Stimulated activated CD4-positive, alpha-beta T cell treated with anti-CD3 and anti-CD28 coated beads, Interleukin-15, amount 100 ng/mL, for 1 hour (primary cell): ENCODE data around the gene ANKRD44.

Source experiments
- DNase-seq, 2 donors: peaks; one replicate each; pipeline ENCODE4 v3.0.0-alpha.2; 2020; ENCODE audit warnings: low read depth in 1 of 2, low spot score in 1 of 2

The ANKRD44 gene

DNA sequence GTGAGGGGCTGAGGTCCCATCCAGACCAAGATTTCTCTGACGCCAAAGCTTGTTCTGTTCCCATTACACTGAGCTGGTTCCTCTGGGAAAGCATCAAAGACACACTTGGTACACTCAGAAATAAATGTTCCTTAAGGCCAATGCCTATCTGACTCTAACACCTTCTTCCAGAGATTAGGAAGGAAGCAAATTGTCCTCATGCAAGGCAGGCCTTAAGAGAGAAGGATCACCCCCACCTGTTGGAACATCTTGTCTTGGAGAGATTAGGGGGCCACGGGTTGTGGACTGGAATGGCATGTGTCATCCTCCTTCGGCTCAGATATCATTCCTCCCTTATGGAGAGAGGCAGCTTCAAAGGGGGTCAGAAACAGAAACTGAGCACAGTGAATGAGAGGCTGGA is 100.2 kb downstream of the ANKRD44 start:
- no peak for DNase-seq

GRCh38 chr2:197209742-197210408 is 100.7 kb downstream of the ANKRD44 start:
- peak in 1 of 2 donors; percentile 15 for DNase-seq

- no peak for DNase-seq
Observed at GRCh38 chr2:197209246-197209645, 101.3 kb downstream of the ANKRD44 start.

DNA sequence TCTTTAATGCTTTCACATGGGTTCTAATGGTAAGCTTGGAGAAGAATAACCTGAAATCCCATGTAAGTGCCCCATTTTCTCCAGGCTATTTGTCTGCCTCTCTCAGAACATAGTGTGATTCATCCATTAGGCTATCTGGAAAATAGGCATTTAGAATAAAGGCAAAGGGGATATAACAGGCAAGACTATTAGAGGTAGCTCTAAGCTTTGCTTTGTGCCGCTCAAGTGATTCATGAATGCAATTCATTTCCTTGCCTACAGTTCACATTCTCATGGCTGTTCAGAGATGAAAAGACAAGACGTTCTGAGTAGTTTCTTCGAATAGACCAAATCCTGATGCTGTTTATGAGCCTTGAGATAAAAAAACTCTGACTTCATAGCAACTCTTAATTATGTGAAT is 101.7 kb downstream of the ANKRD44 start:
- DNase-seq: no peak

GRCh38 chr2:197208024-197208423 is 102.6 kb downstream of the ANKRD44 start:
- DNase-seq: no peak

DNA sequence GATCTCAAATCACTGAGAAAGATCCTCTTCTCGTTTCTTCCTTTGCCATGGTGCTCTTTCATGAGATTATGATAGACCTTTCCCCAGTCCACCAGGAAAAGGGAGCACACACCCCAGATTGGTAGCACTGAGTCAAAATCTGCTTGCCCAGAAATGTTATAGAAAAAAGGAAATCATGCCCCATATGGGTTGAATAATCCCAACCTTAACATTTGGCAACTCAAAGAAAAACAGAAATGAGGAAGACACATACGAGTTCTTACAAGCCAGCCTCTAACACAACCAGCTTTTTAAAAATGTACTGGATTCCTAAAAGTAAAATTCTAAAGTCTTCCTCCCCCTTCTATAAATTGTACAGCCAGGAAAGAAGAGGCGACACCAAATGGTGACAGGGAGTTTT is 103.0 kb downstream of the ANKRD44 start:
- no peak for DNase-seq

DNA sequence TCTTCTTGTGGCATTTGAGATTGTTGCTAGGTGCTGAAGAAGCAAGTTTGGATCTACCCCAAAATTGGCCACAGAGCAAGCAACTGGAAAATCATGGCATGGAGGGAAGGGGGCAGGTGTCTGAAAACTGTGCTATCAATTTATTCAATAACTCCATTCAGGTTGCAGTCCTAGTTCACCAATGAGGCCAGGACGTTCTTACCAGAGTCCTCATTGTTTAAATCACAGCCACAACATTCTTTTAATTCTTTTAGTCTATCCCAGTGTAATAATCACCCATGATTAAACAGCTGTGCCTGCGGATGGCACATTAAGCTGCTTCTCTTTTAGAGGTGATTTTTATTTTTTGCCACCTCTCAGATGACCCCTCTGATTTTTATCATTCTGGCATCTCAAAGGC is 103.5 kb downstream of the ANKRD44 start:
- DNase-seq: no peak

GRCh38 chr2:197205585-197206215 is 104.9 kb downstream of the ANKRD44 start:
- DNase-seq: peak in 1 of 2 donors; percentile 29

- DNase-seq: no peak
Observed at GRCh38 chr2:197204519-197205250, 105.9 kb downstream of the ANKRD44 start.

- DNase-seq: no peak
Observed at GRCh38 chr2:197201874-197202273, 108.7 kb downstream of the ANKRD44 start.

DNA sequence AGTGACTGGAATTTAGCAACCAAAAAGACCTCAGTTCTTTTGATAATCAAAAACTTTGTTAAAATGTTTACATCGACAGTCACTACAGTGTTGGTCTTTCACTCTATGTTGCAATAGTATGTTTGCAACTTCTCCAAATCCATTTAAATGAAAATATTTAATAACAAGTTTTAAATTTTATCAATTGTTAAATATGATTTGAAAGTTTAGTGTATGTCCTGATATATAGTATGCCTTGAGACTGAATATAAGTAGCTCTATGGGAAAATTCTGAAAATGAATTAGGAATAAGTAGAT is 109.9 kb downstream of the ANKRD44 start:
- no peak for DNase-seq

GRCh38 chr2:197200051-197200761 is 110.4 kb downstream of the ANKRD44 start:
- no peak for DNase-seq

GRCh38 chr2:197198890-197199289 is 111.7 kb downstream of the ANKRD44 start:
- peak; percentile 50 to 73 for DNase-seq

GRCh38 chr2:197197895-197198311 is 112.7 kb downstream of the ANKRD44 start:
- DNase-seq: no peak

- no peak for DNase-seq
Observed at GRCh38 chr2:197196541-197197180, 113.9 kb downstream of the ANKRD44 start.

- no peak for DNase-seq
Observed at GRCh38 chr2:197195518-197195917, 115.1 kb downstream of the ANKRD44 start.

GRCh38 chr2:197191940-197192322 is 118.6 kb downstream of the ANKRD44 start:
- no peak for DNase-seq

DNA sequence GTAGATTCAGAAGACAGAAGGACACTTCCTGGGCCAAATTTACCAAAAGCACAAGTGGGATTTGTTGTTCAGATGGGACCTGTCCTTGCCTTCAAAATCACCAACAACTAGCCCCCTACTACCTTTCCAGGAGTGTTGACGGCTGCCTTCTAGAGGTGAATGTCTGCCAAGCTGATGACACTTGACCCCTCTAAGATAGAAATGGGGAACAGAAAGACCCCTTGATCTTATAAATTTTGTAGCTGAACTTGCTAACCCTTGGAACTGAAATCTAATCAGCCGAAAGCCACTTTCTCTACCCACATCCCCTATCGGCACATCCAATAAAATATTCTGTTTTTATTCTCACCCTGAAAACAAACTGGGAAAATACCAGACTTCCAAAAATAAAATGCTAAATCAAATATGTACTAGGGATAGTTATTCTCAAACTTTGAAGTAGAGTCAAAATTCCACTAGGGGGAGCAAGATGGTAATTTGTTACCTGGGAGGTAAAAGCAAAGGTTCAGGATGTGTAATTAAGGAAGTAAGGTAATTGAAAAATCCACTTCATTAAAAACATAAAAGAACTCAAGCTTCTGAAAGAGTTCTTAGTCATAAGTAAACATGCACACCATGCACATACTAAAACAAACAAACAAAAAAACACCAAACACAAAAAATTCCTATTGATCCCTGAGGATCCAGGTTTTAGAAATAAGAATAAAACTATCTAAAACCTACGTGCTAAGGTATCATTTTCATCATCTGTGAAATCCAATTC is 119.2 kb downstream of the ANKRD44 start:
- no peak for DNase-seq

DNA sequence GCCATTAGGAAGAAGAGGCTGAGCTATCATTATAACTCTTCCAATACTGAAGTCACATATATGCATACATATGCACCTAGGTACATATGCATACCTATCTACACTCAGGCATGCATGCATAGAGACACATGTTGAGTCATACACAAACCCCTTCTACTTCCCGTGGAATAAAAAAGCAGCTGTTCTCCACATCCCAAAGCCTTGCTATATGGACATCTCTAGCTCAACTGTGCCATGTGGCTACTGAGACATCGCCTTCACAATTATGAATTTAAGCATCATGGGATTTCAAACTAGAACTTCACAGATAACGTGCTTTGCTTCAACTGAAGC is 120.5 kb downstream of the ANKRD44 start:
- DNase-seq: no peak

DNA sequence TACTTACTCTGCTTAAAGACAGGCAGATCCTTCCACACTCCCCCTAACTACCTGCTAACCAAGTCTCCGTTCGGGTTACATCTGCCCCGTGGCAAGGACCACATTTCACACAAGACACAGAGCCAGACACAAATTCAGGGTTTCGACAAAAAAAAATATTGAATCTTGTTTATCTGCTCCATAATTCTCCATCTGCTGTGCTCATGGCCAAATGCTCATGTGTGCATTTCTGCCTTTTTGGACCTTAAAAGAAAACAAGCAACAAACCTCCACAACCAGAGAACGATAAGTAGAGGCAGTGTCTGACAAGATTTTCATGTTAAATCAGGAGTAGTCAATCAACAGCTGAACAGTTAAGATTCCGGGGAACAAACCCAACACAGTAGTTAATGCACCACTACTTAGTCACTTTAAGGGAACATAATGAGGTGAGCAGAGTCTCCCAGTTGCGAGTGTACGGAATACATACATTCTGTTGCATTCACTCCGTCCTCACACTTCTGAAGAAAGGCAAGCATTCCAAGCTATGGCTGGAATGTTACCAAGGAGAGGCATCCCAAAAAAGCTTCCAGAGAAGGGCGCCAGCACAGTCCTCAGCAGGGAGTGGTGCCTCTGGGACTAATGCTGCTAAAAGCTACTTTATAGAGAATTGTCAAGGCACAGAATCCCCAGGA is 121.0 kb downstream of the ANKRD44 start:
- DNase-seq: no peak
